Measurements from ENCODE around the gene TASP1.
"Not testable (repeated sequence)": the region's sequence is repeated elsewhere in the genome, so short reads cannot be mapped to it uniquely, and the experiment has no call there.

The TASP1 gene

GRCh38 chr20:13619415-13619814 lies 19.3 kb downstream of the TASP1 start:
- not testable (repeated sequence) for H3K4ac ChIP-seq (ENCODE audit: low read depth in 1 of 2, low read length in 2 of 2); H4K8ac ChIP-seq (ENCODE audit: low read length); H2BK15ac ChIP-seq (ENCODE audit: low read depth, poor library complexity, severe bottlenecking); H2BK5ac ChIP-seq (ENCODE audit: low read depth, low read length, poor library complexity, severe bottlenecking); H3K9me3 ChIP-seq (ENCODE audit: control insufficient read depth, low read length); H3K4me1 ChIP-seq (ENCODE audit: control insufficient read depth, insufficient read depth, low read depth, low read length); DNase-seq; H3K27me3 ChIP-seq (ENCODE audit: control insufficient read depth in 1 of 2, insufficient read depth in 1 of 2, low read length in 2 of 2); H4K91ac ChIP-seq (ENCODE audit: low read length); H2AK5ac ChIP-seq (ENCODE audit: low read length, severe bottlenecking); H3K4me2 ChIP-seq (ENCODE audit: low read length, poor library complexity, severe bottlenecking); H2BK12ac ChIP-seq (ENCODE audit: low read length in 2 of 2); H3K23ac ChIP-seq (ENCODE audit: low read length in 2 of 2); H3K79me1 ChIP-seq (replicated peaks; ENCODE audit: low read length, poor library complexity, severe bottlenecking); H2AFZ ChIP-seq (ENCODE audit: low read depth, low read length); H3K14ac ChIP-seq (ENCODE audit: low read length in 2 of 2); H3K27ac ChIP-seq (ENCODE audit: low read length, poor library complexity, severe bottlenecking); H3K18ac ChIP-seq (ENCODE audit: low read depth in 1 of 2, low read length in 2 of 2); H3K4me3 ChIP-seq (ENCODE audit: insufficient read depth in 1 of 2, low read depth in 1 of 2, low read length in 2 of 2); H3K9ac ChIP-seq (ENCODE audit: low read length); H2BK120ac ChIP-seq (ENCODE audit: low read depth, low read length)
- 100% methylated on average over 1 of the region's 1 CpG for WGBS
- peaks cover 0 to 14% of the 10 kb centered on the region in 2 experiments for H3K36me3 ChIP-seq (ENCODE audit: control insufficient read depth in 1 of 2, insufficient read depth in 2 of 2, low read depth in 1 of 2, low read length in 2 of 2)

- H3K4ac ChIP-seq (ENCODE audit: low read depth in 1 of 2, low read length in 2 of 2); H3K27ac ChIP-seq (ENCODE audit: low read length, poor library complexity, severe bottlenecking); H2AK5ac ChIP-seq (ENCODE audit: low read length, severe bottlenecking); H2AFZ ChIP-seq (ENCODE audit: low read depth, low read length); H2BK5ac ChIP-seq (ENCODE audit: low read depth, low read length, poor library complexity, severe bottlenecking); H3K4me3 ChIP-seq (ENCODE audit: insufficient read depth in 1 of 2, low read depth in 1 of 2, low read length in 2 of 2); H3K4me1 ChIP-seq (ENCODE audit: control insufficient read depth, insufficient read depth, low read depth, low read length); H3K18ac ChIP-seq (ENCODE audit: low read depth in 1 of 2, low read length in 2 of 2); H3K14ac ChIP-seq (ENCODE audit: low read length in 2 of 2); H2BK15ac ChIP-seq (ENCODE audit: low read depth, poor library complexity, severe bottlenecking); H3K9ac ChIP-seq (ENCODE audit: low read length); H3K23ac ChIP-seq (ENCODE audit: low read length in 2 of 2); H2BK12ac ChIP-seq (ENCODE audit: low read length in 2 of 2); H4K91ac ChIP-seq (ENCODE audit: low read length); H2BK120ac ChIP-seq (ENCODE audit: low read depth, low read length); H3K79me1 ChIP-seq (replicated peaks; ENCODE audit: low read length, poor library complexity, severe bottlenecking); H4K8ac ChIP-seq (ENCODE audit: low read length); DNase-seq; H3K4me2 ChIP-seq (ENCODE audit: low read length, poor library complexity, severe bottlenecking); H3K27me3 ChIP-seq (ENCODE audit: control insufficient read depth in 1 of 2, insufficient read depth in 1 of 2, low read length in 2 of 2); H3K9me3 ChIP-seq (ENCODE audit: control insufficient read depth, low read length): not testable (repeated sequence)
- 86% methylated on average over 1 of the region's 1 CpG for WGBS
- H3K36me3 ChIP-seq (ENCODE audit: control insufficient read depth in 1 of 2, insufficient read depth in 2 of 2, low read depth in 1 of 2, low read length in 2 of 2) = peaks cover 0 to 14% of the 10 kb centered on the region in 2 experiments
These were observed 20.3 kb downstream of the TASP1 start for GRCh38 chr20:13618456-13618855.

- not testable (repeated sequence) for H2BK120ac ChIP-seq (ENCODE audit: low read depth, low read length); H2BK5ac ChIP-seq (ENCODE audit: low read depth, low read length, poor library complexity, severe bottlenecking); H3K79me1 ChIP-seq (replicated peaks; ENCODE audit: low read length, poor library complexity, severe bottlenecking); H3K27ac ChIP-seq (ENCODE audit: low read length, poor library complexity, severe bottlenecking); H3K4ac ChIP-seq (ENCODE audit: low read depth in 1 of 2, low read length in 2 of 2); H3K4me3 ChIP-seq (ENCODE audit: insufficient read depth in 1 of 2, low read depth in 1 of 2, low read length in 2 of 2); H3K4me1 ChIP-seq (ENCODE audit: control insufficient read depth, insufficient read depth, low read depth, low read length); H2AK5ac ChIP-seq (ENCODE audit: low read length, severe bottlenecking); DNase-seq; H4K91ac ChIP-seq (ENCODE audit: low read length); H3K14ac ChIP-seq (ENCODE audit: low read length in 2 of 2); H2BK15ac ChIP-seq (ENCODE audit: low read depth, poor library complexity, severe bottlenecking); H3K27me3 ChIP-seq (ENCODE audit: control insufficient read depth in 1 of 2, insufficient read depth in 1 of 2, low read length in 2 of 2); H2AFZ ChIP-seq (ENCODE audit: low read depth, low read length); H3K23ac ChIP-seq (ENCODE audit: low read length in 2 of 2); H3K9me3 ChIP-seq (ENCODE audit: control insufficient read depth, low read length); H3K9ac ChIP-seq (ENCODE audit: low read length); H2BK12ac ChIP-seq (ENCODE audit: low read length in 2 of 2); H3K18ac ChIP-seq (ENCODE audit: low read depth in 1 of 2, low read length in 2 of 2); H3K4me2 ChIP-seq (ENCODE audit: low read length, poor library complexity, severe bottlenecking); H4K8ac ChIP-seq (ENCODE audit: low read length)
- no CpG with 5 or more reads among the region's 2 CpGs for WGBS
- H3K36me3 ChIP-seq (ENCODE audit: control insufficient read depth in 1 of 2, insufficient read depth in 2 of 2, low read depth in 1 of 2, low read length in 2 of 2) = peaks cover 0 to 14% of the 10 kb centered on the region in 2 experiments
These were observed 21.1 kb downstream of the TASP1 start for GRCh38 chr20:13617585-13617984.

- H3K9me3 ChIP-seq (ENCODE audit: control insufficient read depth, low read length); H2BK15ac ChIP-seq (ENCODE audit: low read depth, poor library complexity, severe bottlenecking); H4K8ac ChIP-seq (ENCODE audit: low read length); H3K4ac ChIP-seq (ENCODE audit: low read depth in 1 of 2, low read length in 2 of 2); H3K4me2 ChIP-seq (ENCODE audit: low read length, poor library complexity, severe bottlenecking); H3K9ac ChIP-seq (ENCODE audit: low read length); H2AK5ac ChIP-seq (ENCODE audit: low read length, severe bottlenecking); H3K4me3 ChIP-seq (ENCODE audit: insufficient read depth in 1 of 2, low read depth in 1 of 2, low read length in 2 of 2); H2BK120ac ChIP-seq (ENCODE audit: low read depth, low read length); H2BK12ac ChIP-seq (ENCODE audit: low read length in 2 of 2); H2BK5ac ChIP-seq (ENCODE audit: low read depth, low read length, poor library complexity, severe bottlenecking); H3K27me3 ChIP-seq (ENCODE audit: control insufficient read depth in 1 of 2, insufficient read depth in 1 of 2, low read length in 2 of 2); H2AFZ ChIP-seq (ENCODE audit: low read depth, low read length); DNase-seq; H3K23ac ChIP-seq (ENCODE audit: low read length in 2 of 2); H3K4me1 ChIP-seq (ENCODE audit: control insufficient read depth, insufficient read depth, low read depth, low read length); H3K36me3 ChIP-seq (ENCODE audit: control insufficient read depth in 1 of 2, insufficient read depth in 2 of 2, low read depth in 1 of 2, low read length in 2 of 2); H3K27ac ChIP-seq (ENCODE audit: low read length, poor library complexity, severe bottlenecking); H4K91ac ChIP-seq (ENCODE audit: low read length); H3K79me1 ChIP-seq (replicated peaks; ENCODE audit: low read length, poor library complexity, severe bottlenecking); H3K18ac ChIP-seq (ENCODE audit: low read depth in 1 of 2, low read length in 2 of 2); H3K14ac ChIP-seq (ENCODE audit: low read length in 2 of 2): not testable (repeated sequence)
- no CpG with 5 or more reads among the region's 2 CpGs for WGBS
These were observed 22.0 kb downstream of the TASP1 start for GRCh38 chr20:13616713-13617112.
